ENCODE results near the gene NCAPH2. TPM values are rescaled to one million over a fixed set of nuclear protein-coding genes. Genes with fewer than 3 reads are reported as not detected.

NCAPH2 gene
- total and polyA plus RNA-seq, 9 of the 15 experiments (the other 6 are each of a cell fraction or from before 2014, with no cell fraction given), result 3.6 to 88.6 (median 32.4) TPM

DNA sequence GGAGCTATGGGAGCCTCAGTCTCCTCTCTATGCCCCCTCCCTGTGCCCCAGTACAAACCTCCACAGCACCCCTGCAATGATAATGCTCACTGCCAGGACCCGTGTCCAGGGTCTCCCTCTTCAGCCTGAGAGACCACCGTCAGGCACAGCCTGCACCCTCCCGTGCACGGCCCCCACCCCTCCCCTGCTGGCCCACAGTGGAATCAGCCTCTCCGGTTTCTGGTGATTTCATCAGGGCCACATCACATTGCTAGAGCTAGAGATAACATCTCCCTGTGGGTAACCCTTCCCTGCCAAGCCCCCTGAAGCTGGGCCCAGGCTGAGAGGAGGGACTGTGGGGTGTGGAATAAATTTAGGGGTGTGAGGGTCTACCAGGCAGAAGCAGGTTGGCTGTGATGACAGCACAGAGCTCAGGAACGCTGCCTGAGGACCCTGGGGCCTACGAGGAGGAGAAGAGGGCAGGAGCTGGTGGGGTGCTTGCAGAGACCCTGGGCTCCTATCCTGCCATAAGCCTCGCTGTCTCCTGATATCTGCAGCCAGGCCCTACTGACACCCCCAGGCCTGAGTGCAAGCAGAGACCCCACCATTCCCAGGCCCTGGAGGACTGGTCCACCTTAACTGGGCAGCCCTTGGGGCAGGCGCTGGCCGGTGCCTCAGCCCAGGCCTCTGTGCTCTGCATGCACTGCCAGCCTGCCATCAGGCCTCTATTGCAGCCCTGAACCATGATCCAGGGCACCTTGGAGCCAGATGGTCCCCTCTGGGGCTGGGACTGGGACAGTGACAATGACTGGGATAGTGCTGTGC is 37.7 kb downstream of the NCAPH2 start, which contains the start of gene KLHDC7B (continued):
- TF ChIP-seq, protein P1, sequence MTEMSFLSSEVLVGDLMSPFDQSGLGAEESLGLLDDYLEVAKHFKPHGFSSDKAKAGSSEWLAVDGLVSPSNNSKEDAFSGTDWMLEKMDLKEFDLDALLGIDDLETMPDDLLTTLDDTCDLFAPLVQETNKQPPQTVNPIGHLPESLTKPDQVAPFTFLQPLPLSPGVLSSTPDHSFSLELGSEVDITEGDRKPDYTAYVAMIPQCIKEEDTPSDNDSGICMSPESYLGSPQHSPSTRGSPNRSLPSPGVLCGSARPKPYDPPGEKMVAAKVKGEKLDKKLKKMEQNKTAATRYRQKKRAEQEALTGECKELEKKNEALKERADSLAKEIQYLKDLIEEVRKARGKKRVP (CRISPR knock-in tag; IDR thresholded peaks at IDR 0.05), result peak; percentile 96
- TF ChIP-seq, protein P2, sequence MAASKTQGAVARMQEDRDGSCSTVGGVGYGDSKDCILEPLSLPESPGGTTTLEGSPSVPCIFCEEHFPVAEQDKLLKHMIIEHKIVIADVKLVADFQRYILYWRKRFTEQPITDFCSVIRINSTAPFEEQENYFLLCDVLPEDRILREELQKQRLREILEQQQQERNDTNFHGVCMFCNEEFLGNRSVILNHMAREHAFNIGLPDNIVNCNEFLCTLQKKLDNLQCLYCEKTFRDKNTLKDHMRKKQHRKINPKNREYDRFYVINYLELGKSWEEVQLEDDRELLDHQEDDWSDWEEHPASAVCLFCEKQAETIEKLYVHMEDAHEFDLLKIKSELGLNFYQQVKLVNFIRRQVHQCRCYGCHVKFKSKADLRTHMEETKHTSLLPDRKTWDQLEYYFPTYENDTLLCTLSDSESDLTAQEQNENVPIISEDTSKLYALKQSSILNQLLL (CRISPR knock-in tag; IDR thresholded peaks at IDR 0.05; ENCODE audit: borderline replicate concordance), result no peak
- TF ChIP-seq PHTF2 (CRISPR knock-in tag; IDR thresholded peaks at IDR 0.05), result no peak
- no peak for TF ChIP-seq ZNF354B (CRISPR knock-in tag; IDR thresholded peaks at IDR 0.05)
- 0 out of 2 replicates have a peak, but pooled peaks have one; percentile 7 for TF ChIP-seq KLF6 (CRISPR knock-in tag; IDR thresholded peaks at IDR 0.05; ENCODE audit: borderline replicate concordance)
- TF ChIP-seq HMG20A (CRISPR knock-in tag; conservative IDR thresholded peaks at IDR 0.05), result no peak
- no peak for TF ChIP-seq ETV5 (CRISPR knock-in tag; IDR thresholded peaks at IDR 0.05; ENCODE audit: low read depth)
- TF ChIP-seq CREBBP (IDR thresholded peaks at IDR 0.05; ENCODE audit: low read depth, low read length), result no peak
- TF ChIP-seq ZFX (CRISPR knock-in tag; IDR thresholded peaks at IDR 0.05), result no peak
- TF ChIP-seq TCFL5 (CRISPR knock-in tag; conservative IDR thresholded peaks at IDR 0.05), result no peak
- TF ChIP-seq, protein P3, sequence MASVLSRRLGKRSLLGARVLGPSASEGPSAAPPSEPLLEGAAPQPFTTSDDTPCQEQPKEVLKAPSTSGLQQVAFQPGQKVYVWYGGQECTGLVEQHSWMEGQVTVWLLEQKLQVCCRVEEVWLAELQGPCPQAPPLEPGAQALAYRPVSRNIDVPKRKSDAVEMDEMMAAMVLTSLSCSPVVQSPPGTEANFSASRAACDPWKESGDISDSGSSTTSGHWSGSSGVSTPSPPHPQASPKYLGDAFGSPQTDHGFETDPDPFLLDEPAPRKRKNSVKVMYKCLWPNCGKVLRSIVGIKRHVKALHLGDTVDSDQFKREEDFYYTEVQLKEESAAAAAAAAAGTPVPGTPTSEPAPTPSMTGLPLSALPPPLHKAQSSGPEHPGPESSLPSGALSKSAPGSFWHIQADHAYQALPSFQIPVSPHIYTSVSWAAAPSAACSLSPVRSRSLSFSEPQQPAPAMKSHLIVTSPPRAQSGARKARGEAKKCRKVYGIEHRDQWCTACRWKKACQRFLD (CRISPR knock-in tag; IDR thresholded peaks at IDR 0.05), result 0 out of 2 replicates have a peak, but pooled peaks have one; percentile 9
- no peak for TF ChIP-seq ZNF146 (CRISPR knock-in tag; IDR thresholded peaks at IDR 0.05; ENCODE audit: unreplicated experiment)
- no peak for TF ChIP-seq TRIM28 (IDR thresholded peaks at IDR 0.05)
- peak; percentile 79; the same call in 1 of the 2 replicates for TF ChIP-seq EP300 (IDR thresholded peaks at IDR 0.05; ENCODE audit: low read length)
- no peak for TF ChIP-seq KAT8 (IDR thresholded peaks at IDR 0.05; ENCODE audit: low read depth)
- TF ChIP-seq, protein P4, sequence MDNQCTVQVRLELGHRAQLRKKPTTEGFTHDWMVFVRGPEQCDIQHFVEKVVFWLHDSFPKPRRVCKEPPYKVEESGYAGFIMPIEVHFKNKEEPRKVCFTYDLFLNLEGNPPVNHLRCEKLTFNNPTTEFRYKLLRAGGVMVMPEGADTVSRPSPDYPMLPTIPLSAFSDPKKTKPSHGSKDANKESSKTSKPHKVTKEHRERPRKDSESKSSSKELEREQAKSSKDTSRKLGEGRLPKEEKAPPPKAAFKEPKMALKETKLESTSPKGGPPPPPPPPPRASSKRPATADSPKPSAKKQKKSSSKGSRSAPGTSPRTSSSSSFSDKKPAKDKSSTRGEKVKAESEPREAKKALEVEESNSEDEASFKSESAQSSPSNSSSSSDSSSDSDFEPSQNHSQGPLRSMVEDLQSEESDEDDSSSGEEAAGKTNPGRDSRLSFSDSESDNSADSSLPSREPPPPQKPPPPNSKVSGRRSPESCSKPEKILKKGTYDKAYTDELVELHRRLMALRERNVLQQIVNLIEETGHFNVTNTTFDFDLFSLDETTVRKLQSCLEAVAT (IDR thresholded peaks at IDR 0.05), result no peak
- TF ChIP-seq MTA3 (IDR thresholded peaks at IDR 0.05; ENCODE audit: borderline replicate concordance), result no peak; the same call in 1 of the 2 replicates
- TF ChIP-seq CBFA2T2 (conservative IDR thresholded peaks at IDR 0.05), result no peak
- no peak for TF ChIP-seq MTF1 (CRISPR knock-in tag; IDR thresholded peaks at IDR 0.05; ENCODE audit: borderline replicate concordance)
- peak; percentile 93 for TF ChIP-seq CEBPG (CRISPR knock-in tag; IDR thresholded peaks at IDR 0.05)
- peak; percentile 65 to 86 for TF ChIP-seq CEBPG (tag; conservative IDR thresholded peaks at IDR 0.05 in 1 of 2, IDR thresholded peaks at IDR 0.05 in 1 of 2)
- TF ChIP-seq, protein P5, sequence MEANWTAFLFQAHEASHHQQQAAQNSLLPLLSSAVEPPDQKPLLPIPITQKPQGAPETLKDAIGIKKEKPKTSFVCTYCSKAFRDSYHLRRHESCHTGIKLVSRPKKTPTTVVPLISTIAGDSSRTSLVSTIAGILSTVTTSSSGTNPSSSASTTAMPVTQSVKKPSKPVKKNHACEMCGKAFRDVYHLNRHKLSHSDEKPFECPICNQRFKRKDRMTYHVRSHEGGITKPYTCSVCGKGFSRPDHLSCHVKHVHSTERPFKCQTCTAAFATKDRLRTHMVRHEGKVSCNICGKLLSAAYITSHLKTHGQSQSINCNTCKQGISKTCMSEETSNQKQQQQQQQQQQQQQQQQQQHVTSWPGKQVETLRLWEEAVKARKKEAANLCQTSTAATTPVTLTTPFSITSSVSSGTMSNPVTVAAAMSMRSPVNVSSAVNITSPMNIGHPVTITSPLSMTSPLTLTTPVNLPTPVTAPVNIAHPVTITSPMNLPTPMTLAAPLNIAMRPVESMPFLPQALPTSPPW (CRISPR knock-in tag; IDR thresholded peaks at IDR 0.05), result peak; percentile 84
